ENCODE measurements around the gene SLC9B1.
"Not testable (repeated sequence)": the region's sequence is repeated elsewhere in the genome, so short reads cannot be mapped to it uniquely, and the experiment has no call there.

SLC9B1 gene

GRCh38 chr4:103011378-103012025, 8.0 kb downstream of the SLC9B1 start:
- no peak for DNase-seq

GRCh38 chr4:103010804-103011203, 8.7 kb downstream of the SLC9B1 start:
- no peak for DNase-seq

GRCh38 chr4:103008875-103009729, 10.4 kb downstream of the SLC9B1 start:
- no peak for DNase-seq

GRCh38 chr4:103002551-103002950, 17.0 kb downstream of the SLC9B1 start:
- DNase-seq: no peak

- DNase-seq: no peak
These were observed 24.7 kb downstream of the SLC9B1 start for GRCh38 chr4:102994803-102995202.

GRCh38 chr4:102993985-102994384, 25.5 kb downstream of the SLC9B1 start:
- not testable (repeated sequence) for DNase-seq

- DNase-seq: no peak
These were observed 31.0 kb downstream of the SLC9B1 start for GRCh38 chr4:102988429-102989020.

GRCh38 chr4:102981005-102981404, 38.5 kb downstream of the SLC9B1 start:
- DNase-seq: no peak

- DNase-seq: not testable (repeated sequence)
These were observed 57.7 kb downstream of the SLC9B1 start for GRCh38 chr4:102961813-102962212.

- no peak for DNase-seq
These were observed 60.0 kb downstream of the SLC9B1 start for GRCh38 chr4:102959496-102959895.

GRCh38 chr4:102945066-102945465, 74.4 kb downstream of the SLC9B1 start:
- no peak for DNase-seq

GRCh38 chr4:102938063-102938462, 81.4 kb downstream of the SLC9B1 start:
- DNase-seq: not testable (repeated sequence)

GRCh38 chr4:102935716-102936115, 83.8 kb downstream of the SLC9B1 start:
- DNase-seq: no peak

- DNase-seq: not testable (repeated sequence)
These were observed 99.8 kb downstream of the SLC9B1 start for GRCh38 chr4:102919697-102920096.

GRCh38 chr4:102918859-102919258, 100.6 kb downstream of the SLC9B1 start:
- DNase-seq: no peak

- no peak for DNase-seq
These were observed 117.7 kb downstream of the SLC9B1 start for GRCh38 chr4:102901804-102902203.

- not testable (repeated sequence) for DNase-seq
These were observed 121.9 kb downstream of the SLC9B1 start for GRCh38 chr4:102897610-102898009.

GRCh38 chr4:102896547-102896946, 123.0 kb downstream of the SLC9B1 start:
- not testable (repeated sequence) for DNase-seq

GRCh38 chr4:102889866-102890265, 129.6 kb downstream of the SLC9B1 start:
- DNase-seq: not testable (repeated sequence)

- DNase-seq: not testable (repeated sequence)
These were observed 130.9 kb downstream of the SLC9B1 start for GRCh38 chr4:102888570-102888969.

GRCh38 chr4:102883278-102883677, 136.2 kb downstream of the SLC9B1 start:
- no peak for DNase-seq

GRCh38 chr4:102881343-102881742, 138.2 kb downstream of the SLC9B1 start:
- DNase-seq: no peak

- no peak for DNase-seq
These were observed 140.6 kb downstream of the SLC9B1 start for GRCh38 chr4:102878901-102879300.

GRCh38 chr4:102878349-102878748, 141.2 kb downstream of the SLC9B1 start:
- not testable (repeated sequence) for DNase-seq

Data from stimulated activated naive CD4-positive, alpha-beta T cell treated with Interleukin-2 at 50 U/mL for 16 hours (primary cell).